ENCODE results near the gene DNASE2.

DNASE2 gene

GRCh38 chr19:12884202-12884601 is 3.0 kb upstream of the DNASE2 start:
- peak overlapping the region; percentile 82 for H3K4me3 Mint-ChIP-seq

GRCh38 chr19:12882589-12882988 is 1.3 kb upstream of the DNASE2 start:
- H3K27ac Mint-ChIP-seq (ENCODE audit: low read depth) = no peak overlapping the region
- H3K36me3 Mint-ChIP-seq (ENCODE audit: insufficient read depth) = peaks cover 20% of the 10 kb centered on the region
- peaks cover 34% of the 10 kb centered on the region for H3K4me1 Mint-ChIP-seq
- H3K4me3 Mint-ChIP-seq = peak overlapping the region; percentile 84
- DNase-seq (ENCODE audit: low spot score in 2 of 2) (no peak), ATAC-seq (replicated peaks; ENCODE audit: extremely low read depth, poor library complexity, severe bottlenecking) (no peak)
- H3K27me3 Mint-ChIP-seq = no peaks in the 10 kb centered on the region
- no peaks in the 10 kb centered on the region for H3K9me3 Mint-ChIP-seq

More at GRCh38 chr19:12884202-12884601, 3.0 kb upstream of the DNASE2 start:
- ATAC-seq (replicated peaks; ENCODE audit: extremely low read depth, poor library complexity, severe bottlenecking) (no peak), DNase-seq (ENCODE audit: low spot score in 2 of 2) (no peak)
- no peaks in the 10 kb centered on the region for H3K27me3 Mint-ChIP-seq
- no peaks in the 10 kb centered on the region for H3K9me3 Mint-ChIP-seq
- peaks cover 34% of the 10 kb centered on the region for H3K4me1 Mint-ChIP-seq
- H3K36me3 Mint-ChIP-seq (ENCODE audit: insufficient read depth) = peaks cover 13% of the 10 kb centered on the region
- no peak overlapping the region for H3K27ac Mint-ChIP-seq (ENCODE audit: low read depth)

- DNase-seq (ENCODE audit: low spot score in 2 of 2) (no peak), ATAC-seq (replicated peaks; ENCODE audit: extremely low read depth, poor library complexity, severe bottlenecking) (no peak)
- peak overlapping the region; percentile 68 for H3K27ac Mint-ChIP-seq (ENCODE audit: low read depth)
- H3K36me3 Mint-ChIP-seq (ENCODE audit: insufficient read depth) = peaks cover 25% of the 10 kb centered on the region
- H3K4me3 Mint-ChIP-seq = peak overlapping the region; percentile 84
- H3K9me3 Mint-ChIP-seq = no peaks in the 10 kb centered on the region
- no peaks in the 10 kb centered on the region for H3K27me3 Mint-ChIP-seq
- H3K4me1 Mint-ChIP-seq = peaks cover 31% of the 10 kb centered on the region
Measured at GRCh38 chr19:12880551-12881171, 588 bp downstream of the DNASE2 start.

GRCh38 chr19:12875086-12875485 is 6.2 kb downstream of the DNASE2 start:
- Mint-ChIP-seq H3K4me3 (no peak overlapping the region), H3K4me1 (peaks cover 15% of the 10 kb centered on the region), H3K9me3 (no peaks in the 10 kb centered on the region), H3K36me3 (ENCODE audit: insufficient read depth) (peaks cover 23% of the 10 kb centered on the region), H3K27me3 (no peaks in the 10 kb centered on the region), H3K27ac (ENCODE audit: low read depth) (no peak overlapping the region)
- ATAC-seq (replicated peaks; ENCODE audit: extremely low read depth, poor library complexity, severe bottlenecking) = no peak
- no peak for DNase-seq (ENCODE audit: low spot score in 2 of 2)

GRCh38 chr19:12873891-12874745 is 7.1 kb downstream of the DNASE2 start:
- H3K9me3 Mint-ChIP-seq = no peaks in the 10 kb centered on the region
- no peak for ATAC-seq (replicated peaks; ENCODE audit: extremely low read depth, poor library complexity, severe bottlenecking)
- H3K27me3 Mint-ChIP-seq = no peaks in the 10 kb centered on the region
- H3K4me1 Mint-ChIP-seq = peaks cover 7% of the 10 kb centered on the region
- H3K4me3 Mint-ChIP-seq = peak overlapping the region; percentile 41
- H3K27ac Mint-ChIP-seq (ENCODE audit: low read depth) = no peak overlapping the region
- H3K36me3 Mint-ChIP-seq (ENCODE audit: insufficient read depth) = peaks cover 23% of the 10 kb centered on the region
- no peak for DNase-seq (ENCODE audit: low spot score in 2 of 2)

GRCh38 chr19:12872941-12873890 is 8.0 kb downstream of the DNASE2 start:
- Mint-ChIP-seq H3K27ac (ENCODE audit: low read depth) (no peak overlapping the region), H3K4me1 (peaks cover 7% of the 10 kb centered on the region)
- ATAC-seq (replicated peaks; ENCODE audit: extremely low read depth, poor library complexity, severe bottlenecking) = peak; percentile 63

GRCh38 chr19:12872255-12872654 is 9.0 kb downstream of the DNASE2 start:
- DNase-seq (ENCODE audit: low spot score in 2 of 2) (no peak), ATAC-seq (replicated peaks; ENCODE audit: extremely low read depth, poor library complexity, severe bottlenecking) (no peak)
- H3K9me3 Mint-ChIP-seq = no peaks in the 10 kb centered on the region
- no peak overlapping the region for H3K4me3 Mint-ChIP-seq
- H3K36me3 Mint-ChIP-seq (ENCODE audit: insufficient read depth) = peaks cover 17% of the 10 kb centered on the region
- H3K27me3 Mint-ChIP-seq = peaks cover 2% of the 10 kb centered on the region
- peaks cover 9% of the 10 kb centered on the region for H3K4me1 Mint-ChIP-seq
- no peak overlapping the region for H3K27ac Mint-ChIP-seq (ENCODE audit: low read depth)

More at GRCh38 chr19:12872941-12873890, 8.0 kb downstream of the DNASE2 start:
- H3K27me3 Mint-ChIP-seq = no peaks in the 10 kb centered on the region
- peak overlapping the region; percentile 41 for H3K4me3 Mint-ChIP-seq
- peaks cover 21% of the 10 kb centered on the region for H3K36me3 Mint-ChIP-seq (ENCODE audit: insufficient read depth)
- H3K9me3 Mint-ChIP-seq = no peaks in the 10 kb centered on the region
- DNase-seq (ENCODE audit: low spot score in 2 of 2) = peak; percentile 39 to 51

- Mint-ChIP-seq H3K36me3 (ENCODE audit: insufficient read depth) (peaks cover 14% of the 10 kb centered on the region), H3K27me3 (peaks cover 8% of the 10 kb centered on the region), H3K4me1 (peaks cover 14% of the 10 kb centered on the region), H3K4me3 (no peak overlapping the region), H3K27ac (ENCODE audit: low read depth) (no peak overlapping the region), H3K9me3 (no peaks in the 10 kb centered on the region)
- DNase-seq (ENCODE audit: low spot score in 2 of 2) (no peak), ATAC-seq (replicated peaks; ENCODE audit: extremely low read depth, poor library complexity, severe bottlenecking) (no peak)
Measured at GRCh38 chr19:12871681-12872080, 9.6 kb downstream of the DNASE2 start.

GRCh38 chr19:12868540-12869112 is 12.6 kb downstream of the DNASE2 start:
- ATAC-seq (replicated peaks; ENCODE audit: extremely low read depth, poor library complexity, severe bottlenecking) (no peak), DNase-seq (ENCODE audit: low spot score in 2 of 2) (no peak)
- Mint-ChIP-seq H3K9me3 (no peaks in the 10 kb centered on the region), H3K4me3 (no peak overlapping the region), H3K4me1 (peaks cover 18% of the 10 kb centered on the region), H3K27me3 (peaks cover 20% of the 10 kb centered on the region), H3K36me3 (ENCODE audit: insufficient read depth) (peaks cover 6% of the 10 kb centered on the region), H3K27ac (ENCODE audit: low read depth) (no peak overlapping the region)

GRCh38 chr19:12867120-12868099 is 13.8 kb downstream of the DNASE2 start:
- H3K27me3 Mint-ChIP-seq = peaks cover 20% of the 10 kb centered on the region
- H3K4me1 Mint-ChIP-seq = peaks cover 18% of the 10 kb centered on the region
- peak overlapping the region; percentile 62 for H3K4me3 Mint-ChIP-seq
- DNase-seq (ENCODE audit: low spot score in 2 of 2) (peak in 1 of 2 donors; percentile 39), ATAC-seq (replicated peaks; ENCODE audit: extremely low read depth, poor library complexity, severe bottlenecking) (peak; percentile 54)
- no peaks in the 10 kb centered on the region for H3K9me3 Mint-ChIP-seq
- peaks cover 4% of the 10 kb centered on the region for H3K36me3 Mint-ChIP-seq (ENCODE audit: insufficient read depth)
- no peak overlapping the region for H3K27ac Mint-ChIP-seq (ENCODE audit: low read depth)

- Mint-ChIP-seq H3K4me1 (peaks cover 10% of the 10 kb centered on the region), H3K27ac (ENCODE audit: low read depth) (no peak overlapping the region), H3K36me3 (ENCODE audit: insufficient read depth) (no peaks in the 10 kb centered on the region), H3K4me3 (peak overlapping the region; percentile 62), H3K9me3 (no peaks in the 10 kb centered on the region), H3K27me3 (peaks cover 20% of the 10 kb centered on the region)
- DNase-seq (ENCODE audit: low spot score in 2 of 2) = no peak
- ATAC-seq (replicated peaks; ENCODE audit: extremely low read depth, poor library complexity, severe bottlenecking) = no peak
Measured at GRCh38 chr19:12866416-12867119, 14.7 kb downstream of the DNASE2 start.

All from central memory CD8-positive, alpha-beta T cell (primary cell).